ENCODE data around the gene MYLK4.

MYLK4 gene

DNA sequence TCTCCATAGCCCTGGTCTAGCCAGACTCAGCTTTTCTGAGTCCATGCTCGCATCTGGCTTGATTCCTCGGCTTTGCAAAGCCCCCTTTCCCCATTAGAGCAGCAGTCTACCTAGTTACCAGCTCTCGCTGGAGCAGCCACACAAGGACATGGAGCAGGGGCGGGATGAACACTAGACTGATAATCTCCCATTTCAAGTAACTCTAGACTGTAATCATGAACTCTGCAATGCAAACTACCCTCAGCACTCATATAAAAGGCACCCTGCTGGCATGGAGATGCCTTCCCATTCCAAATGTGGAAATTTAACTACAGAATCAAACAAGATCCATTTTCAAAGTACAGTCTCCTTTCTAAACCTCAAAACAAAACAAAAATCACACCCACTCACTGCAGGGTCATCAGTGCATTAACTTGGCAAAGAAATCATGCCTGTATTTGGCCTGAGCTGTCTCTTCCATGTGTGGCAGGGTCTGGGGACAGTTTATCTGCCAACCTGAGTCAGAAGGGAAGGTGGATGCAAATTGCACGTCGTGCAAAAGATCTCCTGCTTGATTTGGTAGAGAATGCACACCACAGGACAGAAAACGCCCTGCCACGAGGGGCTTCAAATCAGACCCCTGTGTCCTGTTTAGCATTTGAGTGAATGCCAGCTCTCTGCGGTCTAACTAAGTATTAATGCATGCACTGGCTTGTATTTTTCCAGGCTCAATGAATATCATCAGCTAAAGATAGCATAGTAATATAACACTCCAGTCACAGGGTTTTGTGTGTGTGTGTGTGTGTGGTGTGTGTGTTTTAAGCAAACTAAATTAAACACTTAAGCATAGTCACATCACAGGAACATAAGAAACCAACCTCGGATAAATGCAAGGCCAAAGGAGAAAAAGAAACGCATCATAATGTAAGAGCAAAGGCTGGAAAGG lies 85.3 kb downstream of the MYLK4 start:
- no peak for DNase-seq (ENCODE audit: low read depth in 2 of 2, low spot score in 1 of 2)

DNA sequence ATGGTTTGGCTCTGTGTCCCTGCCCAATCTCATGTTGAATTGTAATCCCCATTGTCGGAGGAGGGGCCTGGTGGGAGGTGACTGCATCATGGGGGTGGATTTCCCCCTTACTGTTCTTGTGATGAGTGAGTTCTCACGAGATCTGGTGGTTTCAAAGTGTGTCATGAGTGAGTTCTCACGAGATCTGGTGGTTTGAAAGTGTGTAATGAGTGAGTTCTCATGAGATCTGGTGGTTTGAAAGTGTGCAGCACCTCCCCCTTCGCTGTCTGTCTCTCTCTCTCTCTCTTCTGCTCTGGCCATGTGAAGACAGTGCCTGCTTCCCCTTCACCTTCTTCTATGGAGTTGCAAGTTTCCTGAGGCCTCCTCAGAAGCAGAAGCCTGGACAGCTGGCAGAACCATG lies 87.6 kb downstream of the MYLK4 start:
- no peak for DNase-seq (ENCODE audit: low read depth in 2 of 2, low spot score in 1 of 2)

DNA sequence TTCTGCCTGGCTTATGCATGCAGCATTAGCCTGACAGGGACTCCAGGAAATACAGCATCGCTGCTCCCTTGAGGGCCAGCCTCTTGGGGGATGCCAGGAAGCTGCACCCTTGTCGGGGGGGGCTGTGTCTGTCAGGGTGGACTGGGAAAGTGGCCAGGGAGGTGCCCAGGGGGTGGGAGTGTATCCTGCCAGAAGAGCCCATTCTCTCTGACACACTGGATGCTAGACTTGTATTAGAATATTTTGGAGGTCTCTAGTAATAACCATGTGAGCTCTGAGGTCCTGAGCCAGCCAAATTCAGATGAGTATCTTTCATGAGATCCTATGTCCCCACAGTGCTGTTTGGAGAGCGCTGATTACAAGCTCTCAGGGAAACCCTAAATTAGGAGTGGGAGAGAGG lies 89.1 kb downstream of the MYLK4 start:
- no peak for DNase-seq (ENCODE audit: low read depth in 2 of 2, low spot score in 1 of 2)

DNA sequence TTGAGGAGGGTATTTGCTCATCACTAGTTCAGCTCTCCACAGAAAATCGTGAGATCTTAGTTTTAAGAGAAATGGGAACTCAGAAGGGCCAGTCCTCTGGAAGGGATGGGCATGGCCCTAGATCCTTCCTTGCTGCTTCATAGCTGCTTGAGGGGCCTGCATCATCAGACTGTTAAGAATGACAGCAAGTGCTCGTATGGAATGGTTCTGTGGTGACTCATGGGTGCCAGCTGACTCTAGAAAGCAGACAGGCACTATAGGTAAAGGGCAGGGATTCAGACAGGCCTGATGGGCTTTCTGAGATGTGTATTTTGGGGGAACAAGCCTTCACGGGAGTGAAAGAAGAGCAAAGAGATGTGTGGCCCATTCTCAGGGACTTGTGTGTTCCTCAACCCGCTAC lies 90.8 kb downstream of the MYLK4 start:
- DNase-seq (ENCODE audit: low read depth in 2 of 2, low spot score in 1 of 2), result no peak

DNA sequence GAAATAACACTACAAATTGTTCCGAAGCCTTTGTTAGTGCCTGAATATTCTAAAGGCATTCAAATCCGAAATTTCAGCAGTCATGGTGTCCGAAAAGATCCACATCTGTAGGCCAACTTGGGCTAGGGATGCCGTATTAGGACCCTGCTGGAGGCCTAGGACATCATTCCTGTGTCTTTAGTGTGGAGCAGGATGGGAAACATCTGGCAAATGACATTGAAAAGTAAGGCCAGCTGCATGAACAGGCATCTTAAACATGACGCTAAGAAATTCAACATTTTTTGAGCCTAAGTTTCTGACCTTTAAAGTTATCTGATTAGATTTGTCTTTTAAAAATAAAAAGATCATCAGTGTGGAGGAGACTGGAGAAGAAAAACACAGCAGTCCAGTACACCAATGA lies 91.3 kb downstream of the MYLK4 start:
- no peak for DNase-seq (ENCODE audit: low read depth in 2 of 2, low spot score in 1 of 2)

DNA sequence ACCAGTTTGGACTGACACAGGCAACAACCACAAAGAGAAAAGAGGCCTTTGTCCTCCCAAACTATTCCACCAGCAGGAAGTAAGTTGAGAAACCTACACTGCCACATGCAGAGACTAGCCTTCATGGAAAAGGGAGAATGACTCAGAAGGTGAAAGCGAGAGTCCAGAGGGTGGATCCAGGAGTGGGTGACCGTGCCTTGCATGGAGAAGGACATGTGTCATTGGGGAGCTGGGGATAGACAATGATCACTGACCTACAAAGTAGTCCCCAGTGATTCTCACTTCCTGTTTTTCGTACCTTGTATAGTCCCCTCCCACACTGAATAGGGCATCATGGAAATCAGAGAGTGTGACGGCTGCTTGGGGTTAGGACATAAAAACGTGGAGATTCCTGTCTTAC lies 91.9 kb downstream of the MYLK4 start:
- DNase-seq (ENCODE audit: low read depth in 2 of 2, low spot score in 1 of 2), result no peak

DNA sequence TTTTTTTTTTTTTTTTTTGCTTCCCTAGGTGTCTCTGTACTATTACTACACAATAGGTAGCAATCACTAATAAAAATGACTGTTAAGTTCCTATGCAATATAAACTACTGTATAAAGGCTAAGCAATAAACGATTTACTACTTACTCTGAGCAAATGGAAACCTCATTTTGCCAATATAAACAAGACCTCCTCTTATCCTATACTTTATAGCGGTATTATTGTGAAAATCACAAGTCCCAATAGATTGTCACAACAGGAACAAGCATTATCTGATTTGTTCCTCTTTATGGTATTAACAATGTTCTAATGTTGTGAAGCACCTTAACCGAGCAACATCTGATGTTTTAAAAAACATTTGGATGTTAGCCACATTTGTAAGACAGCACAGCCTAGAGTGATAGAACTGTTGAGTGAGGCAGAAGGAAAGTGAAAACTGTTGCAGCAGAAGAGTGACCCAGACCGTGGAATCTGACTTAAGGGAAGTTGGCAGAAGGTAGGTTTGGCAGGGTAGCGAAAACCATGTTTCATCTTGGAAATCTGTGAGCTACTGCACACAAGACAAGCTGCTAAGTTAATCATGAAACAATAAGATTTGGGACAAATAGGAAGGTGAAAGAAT lies 94.2 kb downstream of the MYLK4 start:
- no peak for DNase-seq (ENCODE audit: low read depth in 2 of 2, low spot score in 1 of 2)

DNA sequence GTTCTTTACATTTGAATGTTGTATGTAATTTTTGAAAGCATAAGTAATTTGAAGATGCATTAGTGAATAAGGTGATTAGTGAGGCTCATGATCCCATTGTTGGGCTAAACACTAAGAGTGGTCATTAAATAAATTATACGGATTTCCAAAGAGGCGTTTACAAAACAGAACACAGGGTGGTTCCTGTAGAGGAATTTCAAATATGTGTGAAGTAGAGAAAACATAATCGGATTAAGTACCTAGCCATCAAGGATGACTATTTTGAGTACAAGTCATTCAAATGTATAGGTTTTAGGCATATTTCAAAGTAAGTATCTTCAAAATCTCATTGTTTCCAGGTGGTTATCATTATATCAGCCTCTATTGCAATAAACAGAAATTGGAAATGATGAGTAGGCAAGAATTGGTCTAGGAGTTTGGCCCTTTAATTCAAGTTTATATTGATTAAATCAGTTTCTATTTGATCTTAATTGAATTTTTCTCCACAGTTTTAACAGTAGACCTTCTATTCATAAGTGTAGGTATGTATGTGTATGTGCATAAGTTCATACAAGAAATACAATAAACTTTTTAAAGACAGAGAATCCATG lies 94.8 kb downstream of the MYLK4 start:
- no peak for DNase-seq (ENCODE audit: low read depth in 2 of 2, low spot score in 1 of 2)

DNA sequence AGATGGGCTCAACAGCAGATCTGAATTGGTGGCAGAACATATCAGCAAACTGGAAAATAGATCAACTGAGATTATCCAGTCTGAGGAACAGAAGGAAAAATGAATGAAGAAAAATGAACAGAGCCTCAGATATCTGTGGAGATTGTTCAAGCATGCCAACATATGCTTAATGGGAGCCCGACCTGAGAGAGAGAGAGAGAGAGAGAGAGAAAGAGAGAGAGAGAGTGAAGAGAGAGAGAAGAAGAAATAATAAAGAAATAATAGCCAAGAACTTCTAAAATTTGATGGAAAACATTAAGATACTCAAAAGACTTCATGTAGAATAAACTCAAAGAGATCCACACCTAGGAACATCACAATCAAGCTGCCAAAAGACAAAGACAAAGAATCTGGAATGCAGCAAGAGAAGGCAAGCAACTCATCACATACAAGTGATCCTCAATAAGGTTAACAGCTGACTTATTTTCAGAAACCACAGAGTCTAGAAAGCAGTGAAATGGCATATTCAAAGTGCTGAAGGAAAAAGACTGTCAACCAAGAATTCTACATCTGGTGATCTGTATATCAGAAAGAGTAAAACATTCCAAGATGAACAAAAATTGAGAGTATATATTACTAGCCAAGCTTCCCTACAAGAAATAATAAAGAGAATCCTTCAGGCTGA lies 97.2 kb downstream of the MYLK4 start:
- DNase-seq (ENCODE audit: low read depth in 2 of 2, low spot score in 1 of 2), result no peak

DNA sequence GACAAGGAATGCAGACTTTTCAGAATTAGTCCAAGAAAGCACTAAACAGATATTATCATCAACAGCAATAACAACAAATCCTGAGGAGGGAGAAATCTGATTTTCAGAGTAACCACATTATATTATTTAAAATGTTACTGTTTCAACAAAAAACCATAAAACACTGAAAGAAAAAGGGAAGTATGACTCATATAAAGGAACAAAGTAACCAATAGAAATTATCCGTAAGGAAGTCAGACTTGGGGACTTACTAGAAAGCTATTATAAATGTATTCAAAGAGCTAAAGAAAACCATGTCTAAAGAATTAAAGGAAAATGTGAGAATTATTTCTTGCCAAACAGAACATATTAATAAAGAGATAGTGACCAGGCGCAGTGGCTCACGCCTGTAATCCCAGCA lies 98.1 kb downstream of the MYLK4 start:
- DNase-seq (ENCODE audit: low read depth in 2 of 2, low spot score in 1 of 2), result no peak

DNA sequence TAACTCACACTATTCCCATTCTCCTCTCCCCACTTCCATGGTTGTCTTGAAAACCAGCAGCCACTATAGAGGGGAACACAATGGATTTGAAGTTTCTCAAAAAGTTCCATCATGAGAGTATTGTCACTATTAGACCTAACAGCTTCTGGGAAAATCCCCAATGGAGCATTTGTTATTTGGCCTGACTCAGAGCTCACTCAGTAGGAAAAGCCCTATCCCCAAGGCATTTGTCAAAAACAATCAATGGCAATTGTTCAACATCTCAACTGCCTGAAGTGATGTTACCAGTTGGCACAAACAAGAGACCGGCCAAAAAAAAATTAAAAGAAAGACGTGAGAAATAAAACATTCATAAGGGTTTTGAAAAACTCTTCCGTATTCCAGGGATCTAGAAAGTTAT lies 98.8 kb downstream of the MYLK4 start:
- DNase-seq (ENCODE audit: low read depth in 2 of 2, low spot score in 1 of 2), result no peak

DNA sequence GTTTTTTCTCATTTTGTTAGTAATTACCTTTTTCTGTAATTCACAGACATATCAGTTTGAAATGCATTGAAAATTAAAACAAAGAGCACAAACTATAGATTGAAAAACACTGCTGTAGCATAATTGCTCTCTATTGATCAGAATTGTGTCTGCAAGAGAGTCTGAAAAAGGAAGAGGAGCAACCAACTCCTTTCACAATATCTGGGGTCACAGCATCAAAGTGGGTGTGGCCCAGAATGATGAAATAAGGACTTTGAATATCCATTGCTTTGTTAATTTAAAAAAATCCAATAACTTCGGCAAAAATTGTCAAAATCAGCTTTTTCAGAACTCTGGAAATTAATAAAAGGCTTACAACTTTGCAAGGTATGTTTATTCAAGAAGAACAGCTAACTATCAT lies 99.2 kb downstream of the MYLK4 start:
- DNase-seq (ENCODE audit: low read depth in 2 of 2, low spot score in 1 of 2), result no peak

DNA sequence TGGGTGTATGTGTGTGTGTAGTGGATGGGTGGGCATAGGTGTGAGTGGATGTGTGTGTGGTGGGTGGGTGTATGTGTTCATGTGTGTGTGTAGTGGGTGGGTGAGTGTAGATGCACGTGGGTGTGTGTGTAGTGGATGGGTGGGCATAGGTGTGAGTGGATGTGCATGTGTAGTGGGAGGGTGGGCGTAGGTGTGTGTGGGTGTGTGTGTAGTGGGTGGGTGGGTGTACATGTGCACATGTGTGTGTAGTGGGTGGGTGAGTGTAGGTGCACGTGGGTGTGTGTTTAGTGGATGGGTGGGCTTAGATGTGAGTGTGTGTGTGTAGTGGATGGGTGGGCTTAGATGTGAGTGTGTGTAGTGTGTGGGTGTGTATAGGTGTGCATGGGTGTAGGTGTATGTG lies 104.4 kb downstream of the MYLK4 start:
- no peak for DNase-seq (ENCODE audit: low read depth in 2 of 2, low spot score in 1 of 2)

DNA sequence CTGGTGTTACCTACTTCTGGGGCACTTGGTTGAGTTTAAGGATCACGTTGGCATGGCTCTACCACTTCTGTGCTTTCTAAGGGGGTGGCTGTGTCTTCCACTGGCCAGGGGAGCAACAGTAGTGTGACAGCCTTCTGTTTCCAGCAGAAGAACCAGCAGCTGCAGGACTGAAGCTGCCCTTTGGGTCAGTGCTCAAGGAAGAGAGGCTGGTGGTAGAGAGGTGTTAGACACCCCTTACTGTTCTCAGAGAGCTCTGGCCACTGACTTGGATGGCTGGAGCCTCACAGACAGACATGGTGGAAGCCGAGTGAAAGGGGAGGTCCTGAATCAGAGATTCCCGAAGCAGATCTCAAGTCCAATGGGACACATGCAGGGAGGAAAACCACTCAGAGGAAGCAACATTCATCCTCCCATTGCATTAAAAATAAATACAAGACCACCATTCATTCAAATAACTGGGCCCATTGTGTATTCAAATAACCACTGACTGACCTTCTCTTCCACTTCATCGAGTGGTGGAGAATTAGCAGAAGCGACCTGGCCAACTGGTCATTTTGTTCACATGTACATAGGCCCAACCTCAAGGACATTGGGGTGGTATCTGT lies 106.7 kb downstream of the MYLK4 start:
- no peak for DNase-seq (ENCODE audit: low read depth in 2 of 2, low spot score in 1 of 2)

DNA sequence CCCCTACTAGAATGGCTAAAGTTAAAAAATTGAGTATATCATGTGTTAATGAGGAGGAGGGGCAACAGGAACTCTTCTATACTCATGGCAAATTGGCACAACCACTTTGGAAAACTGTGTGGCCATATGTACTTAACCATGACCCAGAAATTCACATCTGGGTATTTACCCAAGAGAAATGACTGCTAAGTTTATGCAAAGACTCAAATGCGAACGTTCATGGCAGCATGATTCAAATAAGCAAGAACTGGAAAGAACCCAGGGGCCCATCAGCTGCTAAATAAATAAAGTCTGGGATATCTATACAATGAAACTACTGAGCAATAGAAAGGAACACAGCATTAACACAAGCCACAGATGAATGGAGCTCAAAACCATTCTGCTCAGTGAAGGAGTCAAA lies 107.6 kb downstream of the MYLK4 start:
- DNase-seq (ENCODE audit: low read depth in 2 of 2, low spot score in 1 of 2), result no peak

DNA sequence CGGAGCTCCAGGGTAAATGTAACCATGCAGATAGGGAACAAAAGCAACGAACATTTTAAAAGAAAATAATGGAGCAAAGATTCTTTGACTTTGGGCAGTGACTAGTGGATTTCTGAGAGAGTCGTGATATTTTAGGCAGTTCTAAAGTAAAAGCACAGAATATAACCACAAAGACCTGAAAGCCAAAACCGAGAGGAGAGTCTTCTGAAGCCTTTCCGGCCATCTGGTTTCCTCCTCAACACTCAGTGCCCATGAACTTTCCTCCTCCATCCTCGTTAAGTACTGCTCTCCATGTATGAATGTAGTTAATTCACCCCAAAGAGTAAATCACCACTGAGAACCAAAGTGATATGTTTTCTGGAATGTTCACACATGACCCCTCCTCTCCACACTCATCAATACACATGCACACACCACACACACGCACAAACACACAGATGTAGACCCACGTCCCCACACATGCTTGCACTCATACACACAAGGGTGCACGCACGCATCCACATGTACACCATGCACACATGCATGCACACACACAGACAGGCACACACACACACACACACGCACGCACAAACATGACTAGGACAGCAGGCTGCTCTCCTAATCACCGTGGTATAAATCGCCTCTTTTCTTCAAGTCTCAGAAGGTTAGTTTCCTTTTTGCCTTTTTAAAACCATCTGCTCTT lies 109.5 kb downstream of the MYLK4 start:
- no peak for DNase-seq (ENCODE audit: low read depth in 2 of 2, low spot score in 1 of 2)

DNA sequence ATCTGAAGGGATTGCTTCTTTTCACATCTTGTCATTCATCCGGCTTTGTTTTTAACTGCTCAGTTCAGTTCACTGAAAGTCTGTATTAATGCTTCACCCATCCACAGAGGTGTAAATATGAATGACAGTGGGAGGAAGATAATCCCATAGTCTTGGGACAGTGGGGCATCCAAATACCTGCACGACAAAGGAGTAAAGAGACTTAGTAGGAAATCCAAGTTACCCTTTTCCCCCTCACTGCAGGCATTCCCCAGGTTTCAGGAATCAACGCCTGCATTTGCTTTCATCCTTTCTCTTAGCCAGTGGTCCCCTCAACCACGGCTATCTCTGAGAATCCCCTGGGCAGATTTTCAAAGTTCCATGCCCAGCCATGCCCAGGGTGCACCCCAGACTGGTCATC lies 110.2 kb downstream of the MYLK4 start:
- DNase-seq (ENCODE audit: low read depth in 2 of 2, low spot score in 1 of 2), result no peak

DNA sequence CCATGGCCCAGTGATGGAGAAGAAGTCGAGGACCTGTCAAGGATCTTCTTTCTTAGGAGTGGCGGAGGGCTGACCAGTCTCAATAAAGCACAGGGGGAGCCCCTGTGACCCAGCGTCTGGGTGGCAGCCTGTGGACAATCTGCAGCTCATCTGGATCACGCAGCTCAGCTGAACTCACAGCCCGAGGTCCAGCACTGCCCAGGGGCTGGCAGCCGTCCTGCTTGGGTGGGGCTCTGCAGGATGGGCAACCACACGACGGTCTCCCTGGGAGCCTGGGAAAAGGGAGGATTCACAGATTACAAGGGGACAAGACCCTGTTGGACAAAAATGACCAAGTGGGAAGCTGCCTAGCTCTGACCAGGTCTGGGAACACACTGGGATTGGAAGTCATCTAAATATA lies 110.8 kb downstream of the MYLK4 start:
- DNase-seq (ENCODE audit: low read depth in 2 of 2, low spot score in 1 of 2), result no peak

DNA sequence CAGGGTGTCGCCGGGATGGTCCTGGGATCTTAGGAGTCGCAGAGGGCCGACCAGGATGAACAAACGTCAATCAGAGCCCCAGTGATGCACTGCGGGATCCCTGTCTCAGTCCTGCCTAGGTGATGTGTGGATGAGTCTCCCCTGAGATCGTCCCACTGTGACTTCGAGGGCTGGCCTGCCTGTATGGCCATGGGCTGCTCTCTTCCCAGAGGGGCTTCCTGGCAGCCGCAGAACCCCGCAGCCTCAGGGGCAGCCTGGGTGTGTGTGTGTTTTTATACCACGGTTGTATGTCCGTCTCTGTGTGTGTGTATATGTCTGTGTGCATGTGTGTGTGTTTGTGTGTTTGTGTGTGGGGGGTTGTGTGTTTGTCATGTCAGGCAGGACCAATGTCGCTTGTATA lies 111.6 kb downstream of the MYLK4 start:
- no peak for DNase-seq (ENCODE audit: low read depth in 2 of 2, low spot score in 1 of 2)

DNA sequence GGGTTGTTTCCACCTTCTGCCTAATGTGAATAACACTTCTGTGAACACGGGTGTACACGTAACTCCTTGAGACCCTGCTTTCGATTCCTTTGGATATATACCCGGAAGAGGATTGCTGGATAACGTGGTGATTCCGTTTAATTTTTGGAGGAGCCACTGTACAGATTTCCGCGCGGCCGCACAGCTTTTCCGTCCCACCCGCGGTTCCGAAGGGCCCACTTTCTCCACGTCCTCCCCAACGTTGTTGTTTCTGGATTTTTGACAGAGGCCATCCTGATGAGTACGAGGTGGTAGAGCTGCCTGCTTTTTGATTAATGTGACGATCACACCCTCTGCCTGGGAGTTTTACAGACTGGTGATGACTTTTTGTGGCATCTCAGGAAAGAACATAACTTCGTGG lies 114.0 kb downstream of the MYLK4 start:
- DNase-seq (ENCODE audit: low read depth in 2 of 2, low spot score in 1 of 2), result no peak

DNA sequence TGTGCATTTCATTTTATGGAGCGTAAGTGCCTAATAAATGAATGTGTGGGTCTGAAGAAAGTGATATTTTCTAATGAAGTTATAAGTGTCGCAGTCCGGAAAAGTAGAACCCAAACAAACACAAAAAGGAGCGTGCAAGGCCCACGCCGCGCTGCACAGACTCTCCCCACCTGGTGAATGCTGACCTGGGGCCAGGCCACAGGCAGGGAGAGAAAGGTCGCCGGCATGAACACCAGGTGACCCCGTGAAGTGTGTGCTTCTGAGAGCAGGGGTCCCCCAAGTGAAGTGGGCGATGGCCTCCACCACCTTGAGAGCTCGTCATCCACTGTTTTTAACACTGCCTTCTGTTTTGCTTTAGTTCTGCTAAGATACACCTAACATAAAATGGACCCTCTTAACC lies 114.8 kb downstream of the MYLK4 start:
- DNase-seq (ENCODE audit: low read depth in 2 of 2, low spot score in 1 of 2), result no peak

Measured in stimulated activated CD8-positive, alpha-beta memory T cell treated with anti-CD3 and anti-CD28 coated beads, Interleukin-4, amount 100 ng/mL, for 1 hour (primary cell).